Bone marrow (tissue), 2 donors: ENCODE data around the gene AGTRAP.

Source experiments
- DNase-seq, 2 donors: peaks; one replicate each; lab custom pipeline; 2025; lab: John Stamatoyannopoulos, UW

AGTRAP gene

DNA sequence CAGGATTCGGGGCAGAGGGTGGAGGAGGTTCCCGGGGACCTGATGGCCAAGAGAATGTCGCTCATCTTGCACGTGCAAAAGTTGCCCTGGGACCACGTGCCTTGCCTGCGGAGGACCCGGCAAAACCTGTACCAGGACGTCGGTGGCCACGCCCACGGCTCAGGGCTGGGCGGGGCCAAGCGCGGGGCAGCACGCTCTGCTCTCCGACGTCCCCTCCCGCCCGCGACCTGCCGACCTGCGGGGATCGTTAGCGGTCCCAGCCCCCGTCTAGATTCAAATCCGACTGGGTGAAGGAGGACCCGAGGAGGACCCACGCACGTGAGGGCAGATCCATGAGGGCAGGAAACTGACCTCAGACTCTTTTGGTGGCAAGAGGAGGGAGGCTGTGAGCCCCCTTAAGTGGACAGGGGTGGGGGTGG lies 26.1 kb downstream of the AGTRAP start, which contains the start of gene C1orf167:
Gene C1orf167 (plus strand): TSS at position 206 of the 419 bp plus-strand sequence. CDS start 2,208 bp downstream, outside the sequence.
- DNase-seq = no peak

DNA sequence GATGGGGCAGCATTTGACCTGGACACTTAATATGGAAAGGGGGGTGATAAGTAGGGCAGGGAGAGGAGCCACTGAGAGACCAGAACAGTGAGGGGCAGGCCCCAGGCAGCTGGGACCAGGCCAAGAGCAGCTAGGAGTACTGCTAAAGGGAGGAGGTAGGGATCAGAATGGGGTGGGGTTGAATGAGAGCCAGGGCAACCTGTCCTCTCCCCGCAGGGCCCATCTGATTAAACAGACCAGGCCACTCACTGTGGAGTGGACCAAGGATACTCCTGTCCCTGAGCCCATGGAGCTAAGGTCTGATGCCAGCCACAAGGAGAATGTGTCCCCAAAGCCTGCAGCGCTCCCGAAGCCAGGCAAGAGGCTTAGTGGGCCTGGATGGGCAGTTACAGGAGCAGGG lies 28.2 kb downstream of the AGTRAP start:
- DNase-seq = no peak

- no peak for DNase-seq
These were observed 28.6 kb downstream of the AGTRAP start for GRCh38 chr1:11764519-11764918.

DNA sequence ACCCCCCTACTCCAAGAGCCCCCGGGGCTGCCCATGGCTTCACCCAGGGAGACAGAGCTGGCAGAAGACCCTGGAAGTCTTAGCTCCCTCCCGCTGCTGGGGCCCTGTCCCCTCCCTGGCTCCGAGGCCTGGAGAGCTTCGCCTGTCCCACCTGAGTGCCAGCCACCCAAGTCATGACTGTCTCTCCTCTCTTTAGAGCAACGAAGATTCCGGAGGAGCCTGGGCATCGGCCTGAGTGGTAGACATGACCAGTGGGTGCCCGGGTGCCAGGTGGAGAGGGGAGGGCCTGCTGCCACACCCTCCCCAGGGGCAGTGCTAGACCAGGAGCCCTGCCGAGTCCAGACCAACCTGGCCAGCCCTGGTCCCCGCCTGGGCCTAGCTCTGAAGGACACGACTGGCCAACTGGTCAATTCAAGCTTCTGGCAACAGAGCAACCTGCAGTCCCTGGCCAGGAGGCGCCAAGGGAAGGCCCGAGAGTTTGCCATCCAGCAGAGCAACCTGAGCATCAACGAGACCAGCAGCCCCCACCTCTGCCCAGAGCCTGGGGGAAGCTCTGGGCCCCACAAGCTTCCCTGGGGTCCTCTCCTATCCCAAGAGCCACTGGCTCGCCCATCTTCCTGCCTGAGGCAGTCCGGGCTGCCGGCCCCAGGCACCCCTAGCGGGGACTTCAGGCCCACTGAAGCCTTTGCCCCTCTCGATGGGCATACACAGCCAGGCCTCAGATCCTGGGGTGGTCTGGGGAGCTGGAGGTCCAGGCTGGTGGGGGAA lies 29.9 kb downstream of the AGTRAP start:
- no peak for DNase-seq

- DNase-seq = no peak
These were observed 30.5 kb downstream of the AGTRAP start for GRCh38 chr1:11766429-11766776.

DNA sequence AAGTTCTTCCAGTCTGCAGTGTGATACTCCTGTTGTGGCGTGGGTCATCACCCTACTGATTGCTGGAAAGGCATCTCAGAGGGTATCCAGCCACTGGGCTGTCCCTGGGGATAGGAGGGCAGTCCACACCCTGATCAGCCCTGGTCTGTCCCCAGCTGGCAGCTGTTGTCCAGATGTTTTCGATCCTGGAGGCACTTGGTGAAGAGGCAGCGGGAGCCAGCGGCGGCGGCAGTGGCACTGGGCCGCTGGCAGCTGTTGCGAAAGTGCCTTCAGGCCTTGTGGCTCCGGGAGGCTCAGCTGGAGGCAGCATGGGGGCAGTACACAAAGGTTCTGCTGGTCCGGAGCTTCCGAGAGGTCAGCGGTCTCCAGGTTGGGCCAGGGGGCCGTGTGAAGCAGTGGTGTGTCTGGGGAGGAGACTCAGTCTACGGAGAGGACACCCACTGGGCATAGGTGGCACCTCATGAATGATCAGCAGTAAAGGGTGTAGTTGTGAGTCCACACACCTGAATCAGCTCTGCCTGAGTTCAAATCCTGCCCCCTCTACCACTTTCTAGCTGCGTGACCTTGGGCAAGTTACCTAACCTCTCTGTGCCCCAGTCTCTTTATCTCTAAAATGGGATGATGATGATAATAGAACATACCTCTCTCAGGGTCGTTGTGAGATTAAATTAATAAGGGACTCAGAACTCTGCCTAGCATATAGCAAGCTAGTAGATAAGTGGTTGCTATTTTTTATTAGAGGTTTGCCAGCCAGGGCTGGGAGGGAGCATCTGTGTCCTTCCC lies 32.2 kb downstream of the AGTRAP start:
- DNase-seq = no peak

DNA sequence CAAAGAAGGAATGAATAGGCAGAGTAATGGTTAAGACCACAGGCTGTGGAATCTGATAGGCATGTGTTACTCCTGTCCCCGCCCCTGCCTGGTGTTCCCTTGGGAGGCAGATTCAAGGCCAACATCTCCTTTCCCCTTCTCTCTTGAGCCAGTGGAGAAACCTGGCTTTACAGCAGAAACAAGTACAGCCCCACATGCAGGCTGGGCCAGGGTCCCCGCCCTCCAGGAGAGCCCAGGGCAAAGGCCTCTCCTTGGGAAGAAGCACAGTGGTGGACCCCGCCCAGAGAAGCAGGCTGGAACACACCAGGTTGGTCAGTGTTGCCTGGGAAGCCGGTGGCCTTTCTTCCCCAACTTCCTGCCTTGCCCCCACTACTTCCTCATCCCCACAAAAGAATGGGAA lies 32.9 kb downstream of the AGTRAP start:
- DNase-seq = no peak

DNA sequence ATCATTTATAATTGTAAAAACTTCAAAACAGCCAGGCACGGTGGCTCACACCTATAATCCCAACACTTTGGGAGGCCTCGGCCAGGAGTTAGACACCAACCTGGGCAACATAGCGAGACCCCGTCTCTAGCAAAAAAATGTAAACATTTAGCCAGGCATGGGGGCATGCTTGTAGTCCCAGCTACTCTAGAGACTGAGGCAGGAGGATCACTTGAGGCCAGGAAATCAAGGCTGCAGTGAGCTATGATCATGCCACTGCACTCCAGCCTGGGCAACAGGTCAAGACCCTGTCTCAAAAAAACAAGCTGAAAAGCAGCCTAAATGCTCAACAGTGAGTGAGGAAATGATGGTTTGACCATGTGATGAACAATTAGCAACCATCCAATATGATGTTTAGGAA lies 33.3 kb downstream of the AGTRAP start:
- no peak for DNase-seq

DNA sequence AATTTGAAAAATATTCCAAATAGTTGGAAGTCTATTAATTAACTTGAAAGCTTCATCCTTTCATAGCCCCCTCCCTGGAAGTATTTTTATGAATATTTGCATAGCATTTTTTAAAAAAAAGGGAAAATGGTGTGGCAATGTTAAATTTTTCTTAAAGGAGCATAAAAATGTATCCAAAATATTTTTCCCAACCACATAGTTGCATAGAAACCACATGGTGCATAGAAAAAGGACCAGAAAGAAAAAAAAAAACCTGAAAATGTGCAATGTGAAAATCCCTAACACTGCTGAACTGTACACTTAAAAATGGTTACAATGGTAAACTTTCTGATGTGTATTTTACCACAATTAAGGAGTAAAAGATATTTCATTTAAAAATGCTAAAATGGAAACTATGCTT lies 34.1 kb downstream of the AGTRAP start:
- no peak for DNase-seq

GRCh38 chr1:11771481-11772043 lies 35.6 kb downstream of the AGTRAP start:
- no peak for DNase-seq

DNA sequence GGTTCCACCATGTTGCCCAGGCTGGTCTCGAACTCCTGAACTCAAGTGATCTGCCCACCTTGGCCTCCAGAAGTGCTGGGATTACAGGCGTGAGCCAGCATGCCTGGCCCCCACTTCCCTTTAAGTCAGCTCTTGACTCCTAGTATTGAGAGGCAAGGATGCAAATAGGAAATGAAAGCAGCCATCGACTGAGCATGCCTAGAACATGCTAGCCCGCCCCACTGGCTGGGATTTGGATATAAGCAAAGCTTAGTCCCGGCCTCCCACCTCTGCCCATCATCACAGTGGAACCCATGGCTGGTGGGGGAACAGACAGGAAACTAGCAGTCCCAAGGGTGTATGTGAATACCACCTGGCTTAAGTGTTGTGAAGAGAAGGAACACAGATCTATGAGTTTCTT lies 36.5 kb downstream of the AGTRAP start:
- DNase-seq = no peak

GRCh38 chr1:11774753-11775152 lies 38.8 kb downstream of the AGTRAP start:
- no peak for DNase-seq

- no peak for DNase-seq
These were observed 41.9 kb downstream of the AGTRAP start for GRCh38 chr1:11777658-11778322.

GRCh38 chr1:11778336-11778735 lies 42.4 kb downstream of the AGTRAP start:
- no peak for DNase-seq

- no peak for DNase-seq
These were observed 43.1 kb downstream of the AGTRAP start for GRCh38 chr1:11778844-11779623.

DNA sequence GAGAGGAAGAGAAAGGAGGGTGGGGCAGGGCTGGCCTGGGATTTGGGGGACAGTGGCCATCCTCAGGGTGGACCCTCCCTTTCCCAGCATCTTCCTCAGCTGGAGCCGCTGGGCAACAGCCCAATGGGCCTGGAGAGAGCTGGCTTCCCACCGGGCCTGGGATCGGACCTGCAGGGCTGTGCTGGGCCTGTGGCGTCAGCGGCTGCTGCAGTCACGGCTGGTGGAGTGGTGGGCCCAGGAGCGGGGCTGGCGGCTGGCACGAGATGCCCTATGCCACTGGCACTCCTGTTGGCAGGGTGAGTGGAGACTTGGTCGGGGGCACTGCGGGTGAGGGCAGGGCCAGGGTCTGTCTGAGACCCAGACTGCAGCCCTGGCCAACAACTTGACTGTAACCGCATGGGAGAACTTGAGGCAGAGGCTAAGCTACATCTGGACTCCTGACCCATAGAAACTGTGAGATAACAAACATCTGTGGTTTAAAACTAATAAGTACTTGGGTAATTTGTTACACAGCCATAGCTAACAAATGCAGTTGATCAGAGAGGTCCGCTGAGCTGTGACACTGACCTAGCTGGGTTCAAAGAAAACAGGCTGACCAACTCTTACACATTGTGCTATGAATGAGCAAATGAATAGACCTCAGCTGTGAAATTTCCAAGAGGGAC lies 43.9 kb downstream of the AGTRAP start:
- DNase-seq = no peak

DNA sequence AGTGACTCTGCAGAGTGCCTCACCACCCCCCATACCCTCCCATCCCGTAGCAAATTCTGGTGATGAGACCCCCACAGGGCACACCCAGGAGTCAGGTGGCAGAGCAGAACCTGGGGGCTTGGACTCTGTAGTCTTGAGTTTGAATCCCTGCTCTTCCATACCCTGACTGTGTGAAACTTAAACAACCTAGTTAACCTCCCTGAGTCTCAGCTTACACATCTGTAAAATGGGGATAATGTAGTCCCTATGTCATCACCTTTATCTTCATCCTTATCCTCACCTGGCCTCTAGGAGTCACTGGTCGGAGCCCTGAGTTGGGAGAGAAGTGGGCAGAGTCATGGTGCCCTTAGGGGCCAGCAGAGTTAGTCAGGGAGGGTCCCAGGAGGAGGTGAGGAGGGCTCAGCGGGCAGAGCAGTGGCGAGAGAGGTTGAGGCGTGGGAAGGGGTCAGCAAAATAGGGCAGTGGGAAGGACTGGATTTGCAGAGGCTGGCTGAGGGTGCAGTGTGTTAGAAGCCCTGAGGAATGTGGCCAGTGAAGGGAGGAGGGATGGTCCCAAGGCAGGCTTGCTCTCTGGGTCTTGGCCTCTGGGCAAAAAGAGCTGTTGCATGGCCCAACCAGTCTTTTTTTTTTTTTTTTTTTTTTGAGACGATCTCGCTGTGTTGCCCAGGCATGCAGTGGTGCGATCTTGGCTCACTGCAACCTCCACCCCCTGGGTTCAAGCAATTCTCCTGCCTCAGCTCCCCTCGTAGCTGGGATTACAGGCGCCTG lies 44.6 kb downstream of the AGTRAP start:
- DNase-seq = no peak

GRCh38 chr1:11781297-11781696 lies 45.4 kb downstream of the AGTRAP start:
- DNase-seq = no peak

DNA sequence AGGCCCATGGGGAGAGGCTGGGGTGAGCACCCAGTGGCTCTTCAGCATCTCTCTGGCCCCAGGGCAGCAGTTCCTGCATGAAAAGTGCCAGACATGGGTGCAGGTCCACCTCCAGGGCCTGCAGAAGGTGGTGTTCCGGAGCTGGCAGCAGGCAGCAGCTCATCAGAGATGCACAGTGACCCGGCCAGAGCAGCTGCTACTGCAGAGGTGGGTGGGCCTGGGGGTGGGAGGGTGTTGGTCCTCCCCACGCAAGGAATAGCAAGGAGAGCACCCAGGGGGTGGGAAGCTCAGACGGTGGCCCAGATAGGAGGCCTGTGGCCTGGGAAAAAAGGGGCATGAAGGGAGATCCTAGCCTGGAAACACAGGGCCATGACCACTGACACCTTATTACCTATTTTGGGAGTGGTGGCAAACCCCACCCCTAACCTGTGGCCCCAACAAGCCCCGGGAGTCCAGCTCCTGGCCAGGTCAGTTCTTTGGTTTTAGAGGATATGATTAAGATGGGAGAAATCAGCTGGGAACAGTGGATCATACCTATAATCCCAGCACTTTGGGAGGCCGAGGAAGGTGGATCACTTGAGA lies 46.3 kb downstream of the AGTRAP start:
- no peak for DNase-seq

DNA sequence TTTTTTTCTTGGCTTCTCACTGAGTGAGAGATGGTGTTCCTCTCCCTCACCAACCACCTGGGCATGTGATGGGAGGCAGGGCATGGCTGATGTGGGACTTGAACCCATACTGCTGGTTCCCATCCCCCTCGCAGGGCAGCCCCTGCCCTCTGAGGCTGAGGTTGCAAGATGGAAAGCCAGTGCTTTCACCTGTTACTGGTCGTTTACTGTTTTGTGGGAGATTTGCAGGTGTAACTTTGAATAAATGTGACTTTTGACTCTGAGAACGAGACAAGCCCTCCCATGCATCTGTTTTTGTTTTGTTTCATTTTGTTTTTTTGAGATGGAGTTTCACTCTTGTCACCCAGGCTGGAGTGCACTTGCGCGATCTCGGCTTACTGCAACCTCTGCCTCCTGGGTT lies 47.6 kb downstream of the AGTRAP start:
- no peak for DNase-seq
